ENCODE results near the gene GDPGP1.

GDPGP1 gene

DNA sequence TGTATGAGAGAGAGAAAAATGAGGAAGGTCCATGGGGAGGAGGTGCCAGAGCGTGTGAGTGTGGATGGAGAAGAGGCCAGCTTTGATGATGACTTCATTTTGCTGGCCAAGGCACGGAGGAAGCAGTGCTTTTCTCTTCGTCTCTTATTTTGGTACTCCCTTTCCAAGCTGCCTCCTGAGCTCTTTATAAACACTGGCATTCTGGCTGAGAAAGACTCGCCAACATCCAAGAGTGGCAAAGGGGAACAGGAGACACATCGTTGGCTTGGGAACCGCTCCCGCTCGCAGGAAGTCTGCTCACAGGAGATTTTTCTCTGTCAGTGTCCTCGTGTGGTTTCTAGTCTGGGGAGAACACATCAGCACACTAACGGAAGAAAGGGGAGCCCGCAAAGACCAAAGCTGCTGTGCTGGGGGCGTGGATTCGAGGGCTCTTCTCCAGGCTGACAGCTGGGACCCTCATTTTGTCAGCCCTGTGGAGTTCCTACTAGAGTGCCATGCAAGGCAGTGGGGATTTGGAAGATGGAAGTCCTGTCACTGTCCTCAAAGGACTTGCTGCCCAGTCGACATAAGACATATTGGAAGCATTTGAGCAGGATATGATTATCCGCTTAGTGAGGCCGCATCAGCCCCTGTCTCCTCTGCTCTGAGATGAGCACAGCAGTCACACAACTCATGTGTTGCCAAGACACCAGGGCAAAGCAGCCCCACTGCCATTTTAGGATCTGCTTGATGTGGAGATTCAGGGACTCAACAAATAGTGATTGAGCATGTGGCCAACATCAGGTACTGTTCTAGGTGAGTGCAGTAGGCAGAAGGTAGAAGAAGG, 40.8 kb upstream of the GDPGP1 start:
- Histone ChIP-seq H3K4me3 (ENCODE audit: low read depth, low read length) (no peak overlapping the region), H3K9me3 (ENCODE audit: control insufficient read depth, insufficient read depth, low read length) (no peaks in the 10 kb centered on the region), H3K9ac (ENCODE audit: low read depth, low read length) (no peak overlapping the region), H3K4me1 (ENCODE audit: control insufficient read depth, insufficient read depth, low read length) (peaks cover 2% of the 10 kb centered on the region), H3K27me3 (ENCODE audit: control insufficient read depth, insufficient read depth, low read length) (no peaks in the 10 kb centered on the region), H3K36me3 (ENCODE audit: control insufficient read depth, insufficient read depth, low read length) (no peaks in the 10 kb centered on the region)

DNA sequence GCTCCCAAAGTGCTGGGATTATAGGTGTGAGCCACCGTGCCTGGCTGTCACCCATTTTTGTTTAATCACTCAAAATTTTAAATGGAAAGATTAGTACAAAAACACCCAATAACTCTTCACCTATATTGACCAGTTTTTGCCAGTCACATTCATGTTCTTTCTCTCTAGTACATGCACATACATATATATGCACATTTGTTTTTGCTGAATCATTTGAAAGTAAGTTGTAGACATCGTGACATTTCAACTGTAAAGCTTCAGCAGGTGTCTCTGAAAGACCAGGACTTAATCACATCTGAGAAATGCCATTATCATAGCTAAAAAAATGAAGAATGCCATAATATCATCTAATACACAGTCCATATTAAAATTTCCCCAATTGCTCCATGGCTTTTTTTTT, 39.4 kb upstream of the GDPGP1 start:
- no peaks in the 10 kb centered on the region for H3K27me3 ChIP-seq (ENCODE audit: control insufficient read depth, insufficient read depth, low read length)
- no peaks in the 10 kb centered on the region for H3K36me3 ChIP-seq (ENCODE audit: control insufficient read depth, insufficient read depth, low read length)
- peaks cover 2% of the 10 kb centered on the region for H3K4me1 ChIP-seq (ENCODE audit: control insufficient read depth, insufficient read depth, low read length)
- no peaks in the 10 kb centered on the region for H3K9me3 ChIP-seq (ENCODE audit: control insufficient read depth, insufficient read depth, low read length)
- no peak overlapping the region for H3K4me3 ChIP-seq (ENCODE audit: low read depth, low read length)
- no peak overlapping the region for H3K9ac ChIP-seq (ENCODE audit: low read depth, low read length)

DNA sequence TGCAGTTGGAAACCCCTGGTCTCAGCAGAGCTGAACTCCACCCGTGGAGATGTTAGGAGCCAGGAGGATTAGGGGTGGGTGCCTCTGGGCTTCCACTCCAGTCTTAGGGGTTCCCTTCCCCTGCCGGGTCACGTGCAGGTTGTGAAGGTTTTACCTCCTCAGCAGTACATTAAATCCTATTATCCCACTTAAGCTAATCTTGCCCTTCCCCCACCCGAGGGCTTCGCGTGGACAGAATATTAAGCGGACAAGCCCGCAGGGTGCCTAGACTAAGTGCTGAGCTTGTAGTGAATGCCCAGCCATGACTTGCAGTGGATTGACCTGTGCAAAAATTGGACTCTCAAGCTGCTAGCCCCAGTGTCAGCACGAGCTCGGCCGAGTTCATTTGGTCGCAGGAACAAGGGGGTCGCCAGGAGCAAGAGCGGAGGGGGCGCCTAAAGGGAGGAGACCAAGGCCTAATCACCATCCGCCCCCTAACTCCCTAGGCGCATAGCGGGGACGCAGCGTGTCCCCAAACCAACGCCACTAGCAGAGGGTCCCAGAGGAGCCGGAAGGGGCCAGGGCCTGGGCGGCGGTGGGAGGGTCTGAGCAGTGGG, 33.4 kb upstream of the GDPGP1 start:
- Histone ChIP-seq H3K9me3 (ENCODE audit: control insufficient read depth, insufficient read depth, low read length) (no peaks in the 10 kb centered on the region), H3K4me1 (ENCODE audit: control insufficient read depth, insufficient read depth, low read length) (peaks cover 7% of the 10 kb centered on the region), H3K9ac (ENCODE audit: low read depth, low read length) (peak overlapping the region; percentile 61), H3K4me3 (ENCODE audit: low read depth, low read length) (peak overlapping the region; percentile 80), H3K36me3 (ENCODE audit: control insufficient read depth, insufficient read depth, low read length) (no peaks in the 10 kb centered on the region), H3K27me3 (ENCODE audit: control insufficient read depth, insufficient read depth, low read length) (peaks cover 2% of the 10 kb centered on the region)

DNA sequence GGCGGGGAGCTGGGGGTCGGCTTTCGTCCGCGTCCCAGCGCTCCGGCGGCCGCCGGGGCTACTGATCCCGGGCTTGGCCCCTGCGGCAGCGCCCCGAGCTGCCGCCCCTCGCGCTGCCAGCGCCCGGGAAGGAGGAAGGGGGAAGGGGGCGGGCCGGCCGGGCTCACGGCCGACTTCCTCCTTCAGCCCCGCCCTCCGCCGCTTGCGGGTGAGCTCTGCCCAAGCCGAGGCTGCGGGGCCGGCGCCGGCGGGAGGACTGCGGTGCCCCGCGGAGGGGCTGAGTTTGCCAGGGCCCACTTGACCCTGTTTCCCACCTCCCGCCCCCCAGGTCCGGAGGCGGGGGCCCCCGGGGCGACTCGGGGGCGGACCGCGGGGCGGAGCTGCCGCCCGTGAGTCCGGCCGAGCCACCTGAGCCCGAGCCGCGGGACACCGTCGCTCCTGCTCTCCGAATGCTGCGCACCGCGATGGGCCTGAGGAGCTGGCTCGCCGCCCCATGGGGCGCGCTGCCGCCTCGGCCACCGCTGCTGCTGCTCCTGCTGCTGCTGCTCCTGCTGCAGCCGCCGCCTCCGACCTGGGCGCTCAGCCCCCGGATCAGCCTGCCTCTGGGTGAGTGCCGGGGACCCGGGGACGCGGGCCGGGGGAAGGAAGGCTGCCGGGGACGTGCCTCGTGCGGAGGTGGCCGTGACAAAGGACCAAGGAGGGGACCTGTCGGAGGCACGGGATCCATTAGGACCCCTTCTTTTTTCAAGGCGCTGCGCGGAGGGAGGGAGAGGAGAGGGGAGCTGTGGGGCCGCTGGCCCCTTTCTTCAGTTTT, 32.7 kb upstream of the GDPGP1 start, which contains the start of gene SEMA4B:
TSS of gene SEMA4B (plus strand) at position 201 of the 814 bp plus-strand sequence. CDS start at position 450, 249 bp downstream.
- peaks cover 2% of the 10 kb centered on the region for H3K27me3 ChIP-seq (ENCODE audit: control insufficient read depth, insufficient read depth, low read length)
- peaks cover 3% of the 10 kb centered on the region for H3K36me3 ChIP-seq (ENCODE audit: control insufficient read depth, insufficient read depth, low read length)
- H3K9me3 ChIP-seq (ENCODE audit: control insufficient read depth, insufficient read depth, low read length) = no peaks in the 10 kb centered on the region
- H3K9ac ChIP-seq (ENCODE audit: low read depth, low read length) = peak within 1 kb of the TSS; percentile 65
- peak within 1 kb of the TSS; percentile 80 for H3K4me3 ChIP-seq (ENCODE audit: low read depth, low read length)
- peaks cover 7% of the 10 kb centered on the region for H3K4me1 ChIP-seq (ENCODE audit: control insufficient read depth, insufficient read depth, low read length)

DNA sequence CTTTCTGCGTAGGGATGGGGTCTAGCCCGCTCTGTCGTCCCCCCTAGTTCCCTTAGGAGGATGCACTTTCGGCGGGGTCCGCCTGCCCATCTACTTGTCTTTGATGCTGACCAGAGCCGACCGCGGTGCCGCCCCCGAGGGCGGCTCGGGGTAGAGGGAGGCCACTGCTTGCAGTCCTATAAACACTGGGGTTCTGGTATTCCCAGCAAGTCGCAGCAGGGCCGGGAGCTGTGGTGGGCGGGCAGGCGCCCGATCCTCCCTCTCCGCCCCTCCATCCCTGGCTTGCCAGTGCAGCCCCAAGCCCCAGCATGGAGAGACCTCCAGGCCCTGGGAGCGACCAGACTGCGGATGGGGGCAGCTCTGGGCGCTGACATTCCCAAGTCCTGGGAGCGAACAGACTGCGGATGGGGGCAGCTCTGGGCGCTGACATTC, 32.0 kb upstream of the GDPGP1 start:
- peaks cover 2% of the 10 kb centered on the region for H3K27me3 ChIP-seq (ENCODE audit: control insufficient read depth, insufficient read depth, low read length)

DNA sequence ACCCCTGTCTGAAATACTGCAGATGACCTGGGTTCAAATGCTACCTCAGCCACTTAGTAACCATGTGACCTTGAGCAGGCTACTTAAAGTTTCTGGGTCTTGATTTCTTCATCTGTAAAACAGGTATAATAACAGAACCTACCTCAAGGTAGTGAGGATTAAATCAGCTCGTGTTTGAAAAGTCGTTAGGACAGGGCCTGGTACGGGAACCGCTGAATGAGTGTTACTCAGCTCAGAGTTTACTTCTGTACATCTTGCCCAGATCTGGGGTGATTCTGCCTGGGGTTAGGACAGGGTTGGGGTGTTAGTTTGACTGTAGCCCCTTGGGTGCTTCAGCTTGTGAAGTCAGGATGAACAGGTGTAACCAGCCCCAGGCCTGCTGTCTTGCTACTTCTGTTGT, 31.1 kb upstream of the GDPGP1 start:
- Histone ChIP-seq H3K4me1 (ENCODE audit: control insufficient read depth, insufficient read depth, low read length) (peaks cover 7% of the 10 kb centered on the region), H3K4me3 (ENCODE audit: low read depth, low read length) (no peak overlapping the region), H3K9me3 (ENCODE audit: control insufficient read depth, insufficient read depth, low read length) (no peaks in the 10 kb centered on the region), H3K27me3 (ENCODE audit: control insufficient read depth, insufficient read depth, low read length) (peaks cover 2% of the 10 kb centered on the region), H3K36me3 (ENCODE audit: control insufficient read depth, insufficient read depth, low read length) (peaks cover 3% of the 10 kb centered on the region), H3K9ac (ENCODE audit: low read depth, low read length) (no peak overlapping the region)

More for the DNA sequence above, 32.0 kb upstream of the GDPGP1 start:
- peak overlapping the region; percentile 80 for H3K4me3 ChIP-seq (ENCODE audit: low read depth, low read length)
- H3K4me1 ChIP-seq (ENCODE audit: control insufficient read depth, insufficient read depth, low read length) = peaks cover 7% of the 10 kb centered on the region
- peak overlapping the region; percentile 65 for H3K9ac ChIP-seq (ENCODE audit: low read depth, low read length)
- no peaks in the 10 kb centered on the region for H3K9me3 ChIP-seq (ENCODE audit: control insufficient read depth, insufficient read depth, low read length)
- H3K36me3 ChIP-seq (ENCODE audit: control insufficient read depth, insufficient read depth, low read length) = peaks cover 3% of the 10 kb centered on the region

DNA sequence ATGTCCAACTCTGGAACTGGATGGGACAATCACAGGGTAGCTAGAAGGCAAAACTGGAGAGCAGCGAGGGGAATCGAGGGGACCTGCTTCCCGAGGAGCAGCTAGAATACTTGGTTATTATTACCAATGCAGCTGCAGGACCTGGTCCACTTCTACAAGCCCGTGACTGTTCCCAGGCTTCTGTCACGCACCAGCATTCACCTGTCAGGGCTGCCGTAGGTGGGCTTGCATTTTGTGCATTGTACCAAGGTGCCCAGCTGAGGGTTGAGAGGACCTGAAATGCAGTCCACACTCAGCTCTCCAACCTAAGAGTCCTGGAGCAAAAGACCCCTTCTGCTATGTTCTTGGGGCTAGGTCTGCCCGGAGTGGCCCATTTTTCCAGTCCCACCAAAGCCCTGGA, 30.5 kb upstream of the GDPGP1 start:
- Histone ChIP-seq H3K36me3 (ENCODE audit: control insufficient read depth, insufficient read depth, low read length) (peaks cover 3% of the 10 kb centered on the region), H3K4me3 (ENCODE audit: low read depth, low read length) (peak overlapping the region; percentile 13), H3K27me3 (ENCODE audit: control insufficient read depth, insufficient read depth, low read length) (peaks cover 2% of the 10 kb centered on the region), H3K4me1 (ENCODE audit: control insufficient read depth, insufficient read depth, low read length) (peaks cover 7% of the 10 kb centered on the region), H3K9me3 (ENCODE audit: control insufficient read depth, insufficient read depth, low read length) (no peaks in the 10 kb centered on the region), H3K9ac (ENCODE audit: low read depth, low read length) (no peak overlapping the region)

DNA sequence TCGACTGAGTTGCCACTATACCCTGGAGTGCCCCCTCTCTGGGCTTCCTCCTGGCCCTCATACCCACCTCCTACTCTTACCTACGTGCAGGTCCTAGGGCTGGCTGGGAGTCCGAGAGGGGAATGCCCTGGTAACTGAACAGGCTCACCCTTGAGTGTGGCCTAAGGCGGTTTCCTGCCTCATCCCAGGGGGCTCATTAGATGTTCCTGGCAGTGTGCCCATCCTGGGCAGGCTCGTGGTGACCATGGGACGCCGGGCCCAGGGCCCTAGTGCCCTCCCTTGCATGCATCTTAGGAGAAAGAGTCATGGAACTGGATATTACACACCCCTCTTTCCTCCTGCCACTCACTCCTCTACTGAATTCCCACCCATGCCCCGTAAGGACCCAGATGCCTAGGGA, 30.1 kb upstream of the GDPGP1 start:
- Histone ChIP-seq H3K4me3 (ENCODE audit: low read depth, low read length) (no peak overlapping the region), H3K36me3 (ENCODE audit: control insufficient read depth, insufficient read depth, low read length) (peaks cover 3% of the 10 kb centered on the region), H3K27me3 (ENCODE audit: control insufficient read depth, insufficient read depth, low read length) (peaks cover 2% of the 10 kb centered on the region), H3K9ac (ENCODE audit: low read depth, low read length) (no peak overlapping the region), H3K4me1 (ENCODE audit: control insufficient read depth, insufficient read depth, low read length) (peaks cover 7% of the 10 kb centered on the region), H3K9me3 (ENCODE audit: control insufficient read depth, insufficient read depth, low read length) (no peaks in the 10 kb centered on the region)

DNA sequence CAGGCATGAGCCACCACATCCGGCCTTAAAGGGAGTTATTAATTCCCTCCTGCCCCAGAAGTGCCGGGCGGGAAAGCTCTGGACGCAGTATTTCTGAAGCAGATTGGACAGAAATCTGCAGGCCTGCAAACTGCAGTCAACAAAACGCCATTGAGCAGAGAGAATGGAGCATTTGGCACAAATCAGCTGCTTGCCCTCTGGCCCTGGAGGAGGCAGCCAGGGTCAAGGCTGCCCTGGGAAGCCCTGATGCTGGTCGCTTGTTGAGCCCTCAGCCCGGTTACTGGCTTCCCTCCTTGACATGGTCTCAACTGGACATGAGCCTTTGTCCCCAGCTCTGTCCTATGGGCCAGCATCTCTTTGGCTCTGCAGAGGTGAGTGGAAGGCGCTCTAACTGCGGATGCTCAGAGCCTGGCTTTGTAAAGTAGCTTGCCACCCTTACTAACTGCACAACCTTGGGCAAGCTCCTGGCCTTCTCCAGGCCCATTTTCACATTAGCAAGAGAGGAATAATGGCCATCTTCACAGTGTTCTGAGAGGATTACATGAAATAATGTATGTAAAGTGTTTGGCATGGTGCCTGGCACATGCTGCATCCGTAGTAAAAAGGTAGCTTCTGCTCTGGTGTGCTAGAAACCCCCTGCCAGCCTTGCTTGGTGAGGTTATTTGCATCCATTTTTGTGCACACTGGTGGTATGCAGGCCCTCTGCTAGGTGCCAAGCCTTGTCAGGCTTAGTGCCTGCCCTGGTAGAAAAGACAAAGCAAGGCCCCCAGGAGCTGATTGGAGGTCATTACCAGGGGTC, 28.8 kb upstream of the GDPGP1 start:
- Histone ChIP-seq H3K9me3 (ENCODE audit: control insufficient read depth, insufficient read depth, low read length) (no peaks in the 10 kb centered on the region), H3K4me1 (ENCODE audit: control insufficient read depth, insufficient read depth, low read length) (peaks cover 5% of the 10 kb centered on the region), H3K9ac (ENCODE audit: low read depth, low read length) (no peak overlapping the region), H3K27me3 (ENCODE audit: control insufficient read depth, insufficient read depth, low read length) (no peaks in the 10 kb centered on the region), H3K4me3 (ENCODE audit: low read depth, low read length) (no peak overlapping the region), H3K36me3 (ENCODE audit: control insufficient read depth, insufficient read depth, low read length) (peaks cover 3% of the 10 kb centered on the region)

DNA sequence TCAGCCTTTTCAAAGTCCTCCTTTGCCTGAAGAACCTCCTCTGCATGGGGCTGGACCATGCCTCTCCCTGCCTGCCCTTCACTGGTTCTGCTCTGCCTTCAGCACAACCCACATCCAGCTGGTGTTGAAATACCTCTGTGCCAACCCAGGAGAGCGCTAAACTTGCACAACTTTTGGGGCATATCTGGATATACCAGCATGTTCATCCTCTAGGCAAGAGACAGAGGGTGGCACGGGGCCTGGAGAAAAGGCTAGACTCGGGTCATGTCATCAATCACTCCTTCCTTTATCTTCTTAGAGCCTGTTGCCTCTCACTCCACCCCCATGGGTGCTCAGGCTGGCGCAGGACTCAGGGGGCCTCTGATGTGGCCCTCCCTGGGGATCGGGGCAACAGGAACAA, 28.1 kb upstream of the GDPGP1 start:
- H3K9me3 ChIP-seq (ENCODE audit: control insufficient read depth, insufficient read depth, low read length) = no peaks in the 10 kb centered on the region
- no peak overlapping the region for H3K9ac ChIP-seq (ENCODE audit: low read depth, low read length)
- H3K4me3 ChIP-seq (ENCODE audit: low read depth, low read length) = no peak overlapping the region
- peaks cover 3% of the 10 kb centered on the region for H3K36me3 ChIP-seq (ENCODE audit: control insufficient read depth, insufficient read depth, low read length)
- no peaks in the 10 kb centered on the region for H3K27me3 ChIP-seq (ENCODE audit: control insufficient read depth, insufficient read depth, low read length)
- H3K4me1 ChIP-seq (ENCODE audit: control insufficient read depth, insufficient read depth, low read length) = no peaks in the 10 kb centered on the region

DNA sequence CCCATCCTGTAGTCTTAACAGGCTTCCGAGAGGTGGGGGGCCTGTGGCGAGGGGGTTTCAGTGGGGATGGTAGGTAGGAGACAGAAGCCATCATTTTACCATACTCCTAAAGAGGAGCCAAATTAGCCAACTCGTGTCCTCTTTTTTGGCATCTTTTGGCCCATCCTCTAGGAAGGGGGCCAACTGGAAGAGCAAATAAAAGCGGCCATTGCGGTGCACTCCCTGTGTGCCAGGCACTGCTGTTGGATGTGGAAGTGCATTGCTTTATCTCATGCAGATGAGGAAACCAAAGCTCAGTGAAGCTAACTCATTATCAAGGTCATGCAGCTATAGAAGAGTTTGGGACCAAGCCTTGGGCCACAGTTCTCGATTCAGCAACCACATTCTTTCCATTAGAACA, 26.8 kb upstream of the GDPGP1 start:
- H3K9me3 ChIP-seq (ENCODE audit: control insufficient read depth, insufficient read depth, low read length) = no peaks in the 10 kb centered on the region
- H3K9ac ChIP-seq (ENCODE audit: low read depth, low read length) = no peak overlapping the region
- H3K4me1 ChIP-seq (ENCODE audit: control insufficient read depth, insufficient read depth, low read length) = no peaks in the 10 kb centered on the region
- H3K4me3 ChIP-seq (ENCODE audit: low read depth, low read length) = no peak overlapping the region
- peaks cover 3% of the 10 kb centered on the region for H3K36me3 ChIP-seq (ENCODE audit: control insufficient read depth, insufficient read depth, low read length)
- H3K27me3 ChIP-seq (ENCODE audit: control insufficient read depth, insufficient read depth, low read length) = no peaks in the 10 kb centered on the region
